OCI-LY7 (cell line): ENCODE data around the gene AMOTL2. TPM values are rescaled to one million over a fixed set of nuclear protein-coding genes. Genes with fewer than 3 reads are reported as not detected.

ENCODE experiments used
- BruUV-seq: library from RNA; stranded (reverse); fragments of 400-500 nt; replicated peaks from 2 replicates; lab custom pipeline; 2021; lab: Mats Ljungman, UMichigan
- CTCF ChIA-PET: fragments of 300-600 bp; sonication (Branson Sonifier 250); formaldehyde crosslinking; loops from one replicate; lab custom pipeline; 2022; ENCODE audit warnings: antibody characterized with exemption; ENCODE audit not compliant: unreplicated experiment; lab: Charles Lee
- POLR2A ChIA-PET: fragments of 300-600 bp; sonication (Branson Sonifier 250); formaldehyde crosslinking; loops from one replicate; lab custom pipeline; 2022; ENCODE audit warnings: antibody characterized with exemption; lab: Charles Lee
- DNase-seq: peaks from one replicate; pipeline ENCODE4 v3.0.0-alpha.2; 2015; ENCODE audit warnings: low spot score
- H2AFZ ChIP-seq: fragments of 200-600 bp; sonication (generic), shearing (Covaris generic); 2 replicates; pipeline ENCODE4 v1.6.1; 2014; ENCODE audit warnings: mild to moderate bottlenecking, antibody characterized with exemption, low read length, moderate library complexity
- H3K27ac ChIP-seq: fragments of 200-600 bp; sonication (generic); 2 replicates; pipeline ENCODE4 v1.5.1; 2014; ENCODE audit warnings: mixed run types, low read depth, mild to moderate bottlenecking, moderate library complexity, low read length, inconsistent platforms; ENCODE audit not compliant: poor library complexity, severe bottlenecking
- H3K36me3 ChIP-seq: fragments of 200-600 bp; sonication (generic); 2 replicates; pipeline ENCODE4 v1.6.1; 2014; ENCODE audit warnings: mild to moderate bottlenecking, antibody characterized with exemption, low read length, moderate library complexity, mixed read lengths; ENCODE audit not compliant: insufficient read depth
- H3K4me1 ChIP-seq: fragments of 200-600 bp; sonication (generic); 2 replicates; pipeline ENCODE4 v1.5.1; 2014; ENCODE audit warnings: mild to moderate bottlenecking, low read length; ENCODE audit not compliant: insufficient read depth, poor library complexity, severe bottlenecking
- H3K4me2 ChIP-seq: fragments of 200-600 bp; sonication (generic); 2 replicates; pipeline ENCODE4 v1.6.1; 2014; ENCODE audit warnings: mild to moderate bottlenecking, low read length
- H3K4me3 ChIP-seq: fragments of 200-600 bp; sonication (generic); 2 replicates; pipeline ENCODE4 v1.5.1; 2014; ENCODE audit warnings: mild to moderate bottlenecking, low read depth, low read length; ENCODE audit not compliant: poor library complexity, severe bottlenecking
- H3K79me2 ChIP-seq: fragments of 200-600 bp; sonication (generic); 2 replicates; pipeline ENCODE4 v1.6.1; 2016; ENCODE audit warnings: low read depth, mild to moderate bottlenecking, low read length, moderate library complexity, mixed read lengths; ENCODE audit not compliant: insufficient read depth
- H3K9me2 ChIP-seq: fragments of 200-600 bp; sonication (generic); 2 replicates; pipeline ENCODE4 v1.6.1; 2016; ENCODE audit warnings: mild to moderate bottlenecking, low read length, mixed read lengths; ENCODE audit not compliant: insufficient read depth
- H3K9me3 ChIP-seq: fragments of 200-600 bp; sonication (generic); 2 replicates; pipeline ENCODE4 v1.6.1; 2014; ENCODE audit warnings: mild to moderate bottlenecking, mixed run types, low read length, mixed read lengths
- H4K20me1 ChIP-seq: fragments of 200-600 bp; sonication (generic); 2 replicates; pipeline ENCODE4 v1.6.1; 2014; ENCODE audit warnings: mild to moderate bottlenecking, antibody characterized with exemption, low read length, moderate library complexity, mixed read lengths; ENCODE audit not compliant: insufficient read depth
- EZH2phosphoT487 ChIP-seq: fragments of 200-600 bp; sonication (generic); IDR thresholded peaks from 2 replicates; pipeline ENCODE4 v1.6.1; 2018; ENCODE audit warnings: low read depth, borderline replicate concordance, mild to moderate bottlenecking, mixed run types, antibody characterized with exemption, low read length, moderate library complexity, mixed read lengths
- intact Hi-C: fragments of 100-400 bp; cut with micrococcal nuclease; formaldehyde crosslinking; loops from one replicate; pipeline ENCODE4 v1.10.0; 2022; ENCODE audit not compliant: unreplicated experiment
- total RNA-seq, 2 experiments: library from RNA; depleted of rRNA in 1 of 2; stranded (reverse); fragments of >200 nt in 1 of 2; shearing (Covaris generic) in 1 of 2; gene quantifications; 2 replicates each; pipeline ENCODE4 v1.2.3, GENCODE V29; 2014 to 2022
- TF ChIP-seq, protein P1 (sequence below): fragments of 200-600 bp; sonication (generic); conservative IDR thresholded peaks from 2 replicates; pipeline ENCODE4 v1.5.1; 2014; ENCODE audit warnings: mild to moderate bottlenecking, antibody characterized with exemption, low read length, moderate library complexity, mixed read lengths

Gene AMOTL2
- total RNA-seq, 2 experiments from 2014 or later, result not detected

- Histone ChIP-seq H3K4me2 (no peak overlapping the region), H4K20me1 (no peaks in the 10 kb centered on the region), H3K79me2 (no peaks in the 10 kb centered on the region), H3K4me3 (no peak overlapping the region), H3K9me3 (no peaks in the 10 kb centered on the region), H3K27ac (no peak overlapping the region), H2AFZ (no peak overlapping the region), H3K4me1 (no peaks in the 10 kb centered on the region), H3K36me3 (no peaks in the 10 kb centered on the region), H3K9me2 (no peaks in the 10 kb centered on the region)
- ChIA-PET CTCF (no interaction called here), POLR2A (no interaction called here)
- no peak for DNase-seq
- no peak for TF ChIP-seq EZH2phosphoT487
- TF ChIP-seq, protein P1, sequence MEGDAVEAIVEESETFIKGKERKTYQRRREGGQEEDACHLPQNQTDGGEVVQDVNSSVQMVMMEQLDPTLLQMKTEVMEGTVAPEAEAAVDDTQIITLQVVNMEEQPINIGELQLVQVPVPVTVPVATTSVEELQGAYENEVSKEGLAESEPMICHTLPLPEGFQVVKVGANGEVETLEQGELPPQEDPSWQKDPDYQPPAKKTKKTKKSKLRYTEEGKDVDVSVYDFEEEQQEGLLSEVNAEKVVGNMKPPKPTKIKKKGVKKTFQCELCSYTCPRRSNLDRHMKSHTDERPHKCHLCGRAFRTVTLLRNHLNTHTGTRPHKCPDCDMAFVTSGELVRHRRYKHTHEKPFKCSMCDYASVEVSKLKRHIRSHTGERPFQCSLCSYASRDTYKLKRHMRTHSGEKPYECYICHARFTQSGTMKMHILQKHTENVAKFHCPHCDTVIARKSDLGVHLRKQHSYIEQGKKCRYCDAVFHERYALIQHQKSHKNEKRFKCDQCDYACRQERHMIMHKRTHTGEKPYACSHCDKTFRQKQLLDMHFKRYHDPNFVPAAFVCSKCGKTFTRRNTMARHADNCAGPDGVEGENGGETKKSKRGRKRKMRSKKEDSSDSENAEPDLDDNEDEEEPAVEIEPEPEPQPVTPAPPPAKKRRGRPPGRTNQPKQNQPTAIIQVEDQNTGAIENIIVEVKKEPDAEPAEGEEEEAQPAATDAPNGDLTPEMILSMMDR, result no peak
- intact Hi-C loops, result no loop called here
- BruUV-seq, result no TSS peak
These were observed 33.0 kb upstream of the AMOTL2 start for GRCh38 chr3:134407239-134407625.

DNA sequence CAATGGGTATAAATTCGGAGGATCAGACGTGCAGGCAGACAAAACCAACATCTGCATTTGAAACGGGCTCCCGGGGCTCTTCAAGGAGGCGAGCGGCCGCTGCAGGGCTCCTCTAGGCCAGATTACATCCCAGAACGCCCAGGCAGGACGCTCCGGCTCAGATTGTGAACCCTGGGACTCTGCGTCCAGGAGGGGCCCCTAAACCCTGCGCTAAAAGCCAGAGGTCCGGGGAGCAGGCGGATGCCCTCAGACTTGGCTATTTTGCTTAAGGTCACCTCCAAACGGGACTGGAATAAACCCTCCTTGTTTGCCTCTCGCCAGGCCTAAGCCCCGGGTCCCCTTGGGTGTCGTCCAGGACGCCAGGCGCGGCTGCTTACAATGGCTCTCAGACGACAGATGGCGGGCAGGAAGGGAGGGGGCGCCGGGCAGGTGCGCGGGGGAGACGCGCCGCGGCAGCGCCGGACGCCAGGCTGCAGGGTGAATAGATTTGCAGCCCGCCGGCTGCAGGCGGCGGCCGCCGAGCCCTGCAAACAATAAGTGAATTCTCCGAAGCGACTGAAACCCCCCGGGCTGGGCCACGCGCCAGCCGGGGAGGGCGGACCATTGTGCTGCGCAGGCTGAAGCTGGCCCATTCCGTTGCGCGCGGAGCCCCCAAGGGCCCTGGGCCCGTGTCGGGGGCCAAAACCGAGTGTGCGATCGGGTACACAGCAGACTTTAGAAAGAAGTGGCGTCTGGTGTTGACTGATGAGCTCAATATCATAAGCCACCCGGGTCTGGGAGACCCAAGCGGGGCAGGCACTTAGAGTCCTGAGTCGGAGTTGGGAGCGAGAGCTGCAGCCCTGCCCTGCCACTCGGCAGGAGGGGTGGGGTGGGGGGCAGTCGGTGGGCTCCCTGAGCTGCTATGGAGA is 32.3 kb upstream of the AMOTL2 start:
- no peaks in the 10 kb centered on the region for H3K9me2 ChIP-seq
- no peak for TF ChIP-seq EZH2phosphoT487
- TF ChIP-seq, protein P1, result no peak
- H3K4me1 ChIP-seq, result no peaks in the 10 kb centered on the region
- no peak overlapping the region for H3K4me3 ChIP-seq
- H3K4me2 ChIP-seq, result no peak overlapping the region
- no peaks in the 10 kb centered on the region for H4K20me1 ChIP-seq
- H3K27ac ChIP-seq, result no peak overlapping the region
- no peak overlapping the region for H2AFZ ChIP-seq
- POLR2A ChIA-PET, result interaction anchor here (0.7 kb wide), 1 partner anchor 1121 kb away, joined by 3 read pairs; no protein-coding TSS in a partner anchor
- DNase-seq, result no peak
- no peaks in the 10 kb centered on the region for H3K36me3 ChIP-seq
- H3K9me3 ChIP-seq, result peaks cover 6% of the 10 kb centered on the region; the same call in 1 of the 2 replicates
- no TSS peak for BruUV-seq
- CTCF ChIA-PET, result interaction anchor here (0.6 kb wide), 1 partner anchor 17 kb away, joined by 3 read pairs; no protein-coding TSS in a partner anchor
- intact Hi-C loops, result no loop called here
- no peaks in the 10 kb centered on the region for H3K79me2 ChIP-seq

DNA sequence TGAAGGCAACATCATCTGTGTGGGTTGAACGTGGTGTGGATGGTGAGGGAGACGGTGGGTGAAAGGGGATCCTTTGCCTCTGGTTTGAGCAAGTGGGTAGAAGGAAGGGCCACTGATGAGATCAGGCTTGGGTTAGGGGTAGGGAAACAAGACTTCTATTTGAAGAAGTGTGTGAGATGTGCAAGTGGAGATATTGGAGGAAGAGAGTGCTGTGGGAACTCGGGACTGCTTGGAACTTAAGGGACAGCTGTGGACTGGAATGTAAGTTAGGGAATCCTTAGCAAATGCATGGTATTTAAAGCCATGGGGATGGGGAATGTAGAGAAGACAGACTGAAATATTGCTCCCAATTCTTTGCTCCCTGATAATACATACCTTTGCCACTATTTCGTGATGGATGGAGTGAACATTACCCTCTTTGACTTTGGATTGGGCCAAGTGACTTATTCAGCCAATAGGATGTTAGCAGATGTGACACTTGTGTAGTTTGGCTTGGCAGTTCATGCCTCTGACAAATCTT is 30.2 kb upstream of the AMOTL2 start:
- Histone ChIP-seq H3K4me3 (no peak overlapping the region), H3K36me3 (no peaks in the 10 kb centered on the region), H3K4me1 (no peaks in the 10 kb centered on the region), H3K79me2 (no peaks in the 10 kb centered on the region), H3K4me2 (no peak overlapping the region), H4K20me1 (no peaks in the 10 kb centered on the region), H2AFZ (no peak overlapping the region), H3K9me2 (no peaks in the 10 kb centered on the region), H3K9me3 (peaks cover 7% of the 10 kb centered on the region; the same call in 1 of the 2 replicates), H3K27ac (no peak overlapping the region)
- CTCF ChIA-PET, result no interaction called here
- POLR2A ChIA-PET, result no interaction called here
- no TSS peak for BruUV-seq
- intact Hi-C loops, result no loop called here
- TF ChIP-seq EZH2phosphoT487, result no peak
- TF ChIP-seq, protein P1, result no peak
- DNase-seq, result no peak
